OCI-LY1 (cell line): ENCODE results near the gene SEMA5A.

Experiments used
- EZH2 ChIP-seq: fragments of 200-600 bp; sonication (generic), shearing (Covaris generic); IDR thresholded peaks from 2 replicates; pipeline ENCODE4 v1.8.0; 2017; ENCODE audit warnings: borderline replicate concordance, mixed run types, mild to moderate bottlenecking, antibody characterized with exemption, low read length, moderate library complexity, mixed read lengths
- TF ChIP-seq, protein P1 (sequence below): fragments of 200-600 bp; sonication (generic), shearing (Covaris generic); IDR thresholded peaks from 2 replicates; pipeline ENCODE4 v1.5.1; 2017; ENCODE audit warnings: mild to moderate bottlenecking, antibody characterized with exemption, low read length, moderate library complexity, mixed read lengths

DNA sequence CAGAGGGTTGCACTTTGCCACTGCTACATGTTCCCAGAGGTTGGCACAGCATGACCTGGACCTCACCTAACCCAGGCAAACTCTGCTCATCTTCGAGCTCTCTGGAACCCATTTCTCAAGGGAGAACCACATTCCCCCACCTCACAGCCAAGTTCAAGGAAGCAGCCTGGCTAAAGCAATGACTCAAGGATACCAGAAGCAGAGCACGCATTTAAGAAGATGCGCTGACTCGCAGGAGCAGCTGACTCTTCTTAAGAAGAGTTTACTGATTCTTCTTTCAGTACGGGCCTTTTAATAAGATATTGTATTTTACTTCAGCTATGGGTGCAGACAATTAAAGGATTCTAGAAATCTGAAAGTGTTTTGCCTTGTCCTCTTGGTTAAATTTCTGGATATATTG lies 4.1 kb upstream of the SEMA5A start:
- TF ChIP-seq, protein P1, sequence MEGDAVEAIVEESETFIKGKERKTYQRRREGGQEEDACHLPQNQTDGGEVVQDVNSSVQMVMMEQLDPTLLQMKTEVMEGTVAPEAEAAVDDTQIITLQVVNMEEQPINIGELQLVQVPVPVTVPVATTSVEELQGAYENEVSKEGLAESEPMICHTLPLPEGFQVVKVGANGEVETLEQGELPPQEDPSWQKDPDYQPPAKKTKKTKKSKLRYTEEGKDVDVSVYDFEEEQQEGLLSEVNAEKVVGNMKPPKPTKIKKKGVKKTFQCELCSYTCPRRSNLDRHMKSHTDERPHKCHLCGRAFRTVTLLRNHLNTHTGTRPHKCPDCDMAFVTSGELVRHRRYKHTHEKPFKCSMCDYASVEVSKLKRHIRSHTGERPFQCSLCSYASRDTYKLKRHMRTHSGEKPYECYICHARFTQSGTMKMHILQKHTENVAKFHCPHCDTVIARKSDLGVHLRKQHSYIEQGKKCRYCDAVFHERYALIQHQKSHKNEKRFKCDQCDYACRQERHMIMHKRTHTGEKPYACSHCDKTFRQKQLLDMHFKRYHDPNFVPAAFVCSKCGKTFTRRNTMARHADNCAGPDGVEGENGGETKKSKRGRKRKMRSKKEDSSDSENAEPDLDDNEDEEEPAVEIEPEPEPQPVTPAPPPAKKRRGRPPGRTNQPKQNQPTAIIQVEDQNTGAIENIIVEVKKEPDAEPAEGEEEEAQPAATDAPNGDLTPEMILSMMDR = no peak
- TF ChIP-seq EZH2 = no peak
